GM19324 (cell line): ENCODE data around the gene RRM1.
"Not testable (repeated sequence)": the region's sequence is repeated elsewhere in the genome, so short reads cannot be mapped to it uniquely, and the experiment has no call there.

Experiments used
- ATAC-seq: cut with Tn5 transposase; IDR thresholded peaks from one replicate; pipeline ENCODE4 v1.9.1; 2021; ENCODE audit warnings: mild to moderate bottlenecking, moderate library complexity; ENCODE audit not compliant: unreplicated experiment, low FRiP score

Gene RRM1

DNA sequence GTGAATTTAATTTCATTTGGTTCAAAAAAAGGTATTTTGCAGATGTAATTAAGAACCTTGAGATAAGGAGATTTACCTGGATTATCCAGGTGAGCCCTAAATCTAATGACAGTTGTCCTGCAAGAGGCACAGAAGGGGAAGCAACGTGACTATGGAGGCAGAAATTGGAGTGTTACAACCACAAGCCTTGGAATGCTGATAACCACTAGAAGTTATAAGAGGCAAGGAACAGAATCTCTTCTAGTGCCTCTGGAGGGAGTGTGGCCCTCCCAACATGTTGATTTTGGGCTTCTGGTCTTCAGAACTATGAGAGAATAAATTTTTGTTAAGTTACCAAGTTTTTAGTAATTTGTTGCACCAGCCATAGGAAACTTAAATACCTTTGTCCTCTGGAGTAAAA lies 32.8 kb downstream of the RRM1 start:
- no peak for ATAC-seq

GRCh38 chr11:4130219-4130618 lies 35.6 kb downstream of the RRM1 start:
- not testable (repeated sequence) for ATAC-seq

GRCh38 chr11:4134806-4135205 lies 40.2 kb downstream of the RRM1 start:
- ATAC-seq: no peak

DNA sequence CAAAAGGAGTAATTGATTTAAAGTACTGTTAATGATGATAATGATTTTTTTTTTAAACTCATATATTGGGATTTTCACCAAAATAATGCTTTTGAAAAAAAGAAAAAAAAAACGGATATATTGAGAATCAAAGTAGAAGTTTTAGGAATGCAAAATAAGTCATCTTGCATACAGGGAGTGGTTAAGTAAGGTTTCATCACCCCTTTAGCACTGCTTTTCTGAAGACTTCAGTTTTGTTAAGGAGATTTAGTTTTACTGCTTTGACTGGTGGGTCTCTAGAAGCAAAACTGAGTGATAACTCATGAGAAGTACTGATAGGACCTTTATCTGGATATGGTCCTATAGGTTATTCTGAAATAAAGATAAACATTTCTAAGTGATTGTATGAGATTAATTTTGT lies 43.9 kb downstream of the RRM1 start:
- ATAC-seq: no peak

- no peak for ATAC-seq
Observed at GRCh38 chr11:4140067-4140636, 45.6 kb downstream of the RRM1 start.

DNA sequence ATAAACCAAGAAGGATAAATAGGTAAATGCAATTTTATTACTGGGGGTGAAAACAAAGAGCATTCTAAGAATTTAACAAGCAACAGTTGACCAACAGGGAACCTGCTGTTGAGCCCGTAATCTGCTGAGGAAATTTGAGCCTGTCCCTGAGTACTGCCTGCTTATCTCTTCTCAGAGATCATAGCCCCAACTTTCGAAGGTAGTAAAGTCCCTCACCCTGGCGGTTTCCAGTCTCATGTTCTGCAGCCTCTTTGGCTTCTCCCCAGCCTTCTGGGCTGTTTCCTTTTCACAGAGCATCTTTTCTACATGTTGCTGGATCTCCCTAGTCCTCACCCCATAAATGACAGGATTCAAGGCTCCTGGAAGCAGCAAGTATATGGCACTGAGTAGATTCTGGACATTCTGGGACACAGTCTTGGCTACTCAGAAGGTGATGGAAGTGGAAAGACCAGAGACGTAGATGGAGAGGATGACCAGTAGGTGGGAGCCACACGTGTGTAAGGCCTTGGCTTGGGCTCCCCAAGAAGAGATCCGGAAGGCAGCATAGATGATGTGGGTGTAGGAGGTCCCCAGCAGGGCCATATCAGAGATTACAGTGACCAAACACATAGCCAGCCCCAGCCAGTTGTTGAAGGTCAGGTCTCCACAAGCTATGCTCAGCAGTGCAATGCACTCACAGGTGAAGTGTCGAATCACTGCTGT lies 51.6 kb downstream of the RRM1 start:
- no peak for ATAC-seq

DNA sequence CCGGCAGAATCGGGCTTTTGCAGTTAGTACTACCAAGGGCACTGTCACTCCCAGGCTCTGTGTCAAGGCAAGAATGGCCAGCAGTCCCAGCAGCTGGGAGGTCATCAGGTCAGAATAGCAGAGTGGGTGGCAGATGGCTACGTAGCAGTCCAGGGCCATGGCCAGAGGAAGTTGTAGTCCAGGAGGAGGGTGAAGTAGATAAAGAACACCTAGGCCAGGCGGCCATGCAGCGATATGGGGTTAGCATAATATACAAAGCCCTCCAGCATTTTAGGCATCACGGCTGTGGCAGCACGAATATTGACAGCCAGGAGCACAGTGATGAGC lies 52.1 kb downstream of the RRM1 start:
- ATAC-seq: no peak

DNA sequence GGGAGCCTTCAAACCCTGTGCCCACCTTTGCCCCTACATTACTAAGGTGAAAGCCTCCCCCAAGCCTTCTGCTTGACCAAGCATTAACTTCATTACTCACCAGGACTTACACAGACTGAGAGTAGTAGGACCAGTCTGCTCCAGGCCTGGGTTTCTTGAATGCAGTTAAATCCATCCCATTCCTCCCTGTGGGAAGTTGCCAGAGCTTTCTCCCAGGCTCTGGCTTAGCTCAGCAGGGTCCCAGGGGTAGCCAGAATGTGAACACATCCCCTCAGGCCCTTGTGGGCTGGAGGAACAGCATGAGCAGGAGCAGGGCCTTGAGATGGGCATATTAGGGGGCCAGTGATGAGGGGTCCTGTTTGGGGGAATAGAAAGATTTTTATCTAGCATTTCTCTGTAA lies 59.9 kb downstream of the RRM1 start:
- ATAC-seq: no peak

GRCh38 chr11:4156571-4156970 lies 62.0 kb downstream of the RRM1 start:
- ATAC-seq: no peak

- not testable (repeated sequence) for ATAC-seq
Observed at GRCh38 chr11:4158818-4159217, 64.2 kb downstream of the RRM1 start.

DNA sequence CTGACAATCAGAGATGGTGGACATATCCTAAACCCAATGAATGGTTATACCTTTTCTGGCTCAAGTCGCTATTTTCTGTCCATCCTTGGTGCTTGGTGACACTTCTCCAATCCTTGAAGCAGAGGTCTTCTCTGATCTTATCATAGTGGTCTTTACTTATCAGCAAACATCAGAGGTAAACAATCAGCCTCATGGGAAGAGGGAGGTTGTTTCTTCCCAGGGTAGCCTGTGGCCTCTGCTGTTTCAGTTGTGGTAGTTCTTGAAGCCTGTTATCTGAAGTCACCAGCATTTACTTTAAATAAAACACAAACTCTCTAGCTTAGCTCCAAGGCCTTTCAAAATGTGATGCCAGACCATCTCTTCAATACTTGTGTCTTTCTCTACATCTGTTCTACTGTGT lies 66.7 kb downstream of the RRM1 start:
- ATAC-seq: no peak

GRCh38 chr11:4164884-4165590 lies 70.4 kb downstream of the RRM1 start:
- no peak for ATAC-seq

GRCh38 chr11:4167292-4167691 lies 72.7 kb downstream of the RRM1 start:
- ATAC-seq: no peak

GRCh38 chr11:4167758-4168157 lies 73.2 kb downstream of the RRM1 start:
- no peak for ATAC-seq

- not testable (repeated sequence) for ATAC-seq
Observed at GRCh38 chr11:4175620-4176350, 81.2 kb downstream of the RRM1 start.

- ATAC-seq: no peak
Observed at GRCh38 chr11:4178813-4179662, 84.4 kb downstream of the RRM1 start.

- ATAC-seq: no peak
Observed at GRCh38 chr11:4180441-4181183, 86.0 kb downstream of the RRM1 start.

DNA sequence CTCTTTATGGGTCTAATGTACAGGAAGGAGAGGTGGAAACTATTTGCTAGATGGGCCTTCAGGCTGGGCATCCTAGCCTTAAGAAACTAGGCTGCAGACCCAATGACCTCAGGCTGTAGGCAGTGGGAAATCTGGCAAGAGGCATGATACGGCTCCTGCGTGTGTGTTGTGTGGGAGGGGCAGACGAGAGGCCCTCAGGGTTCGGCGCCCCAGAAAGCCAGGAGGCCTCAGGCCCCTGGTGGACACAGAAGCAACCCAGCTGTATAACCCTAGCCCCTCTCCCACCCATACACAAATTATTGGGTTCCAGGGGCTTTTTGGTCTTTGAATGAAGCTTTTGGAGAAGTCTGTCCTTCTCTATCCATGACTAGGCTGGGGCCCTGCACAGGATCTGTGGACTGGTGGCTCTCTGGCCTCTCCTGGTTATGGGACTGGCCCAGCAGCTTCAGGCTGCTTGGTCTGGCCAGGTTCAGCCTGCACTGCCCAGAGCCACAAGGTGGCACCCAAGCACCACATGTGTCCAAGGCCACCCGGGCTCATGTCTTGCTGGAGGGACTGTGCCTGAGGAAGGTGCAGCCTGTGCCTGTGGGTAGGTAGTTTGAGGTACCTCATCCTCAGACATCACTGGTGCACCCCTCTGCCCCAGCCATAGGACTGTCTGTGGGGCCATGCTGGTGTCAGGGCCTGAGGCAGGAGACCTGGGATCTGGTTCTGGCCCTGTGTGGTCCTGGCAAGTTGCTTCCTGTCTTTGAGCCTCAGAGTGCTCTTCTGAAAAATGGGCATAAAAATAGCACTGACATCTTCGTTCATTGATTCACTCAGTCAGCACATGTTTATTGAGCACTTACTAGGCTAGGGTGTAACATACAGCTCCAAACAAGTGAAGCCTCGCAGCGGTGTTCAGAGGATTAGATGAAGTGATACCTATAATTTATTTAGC lies 87.5 kb downstream of the RRM1 start:
- ATAC-seq: peak; percentile 62
